HEK293 (cell line): ENCODE measurements around the gene IP6K3.

ENCODE experiments used
- AEBP2 ChIP-seq: fragments of 450-650 bp; formaldehyde crosslinking; IDR thresholded peaks from 2 replicates; pipeline ENCODE4 v1.5.1; 2016; ENCODE audit warnings: missing biosample characterization, missing genetic modification characterization, borderline replicate concordance
- GFI1B ChIP-seq: fragments of 450-650 bp; formaldehyde crosslinking; IDR thresholded peaks from 2 replicates; pipeline ENCODE4 v1.5.1; 2016; ENCODE audit warnings: missing biosample characterization, missing genetic modification characterization
- HOXD13 ChIP-seq: sonication (generic); formaldehyde crosslinking; IDR thresholded peaks from 2 replicates; pipeline ENCODE4 v1.8.0; 2022; ENCODE audit warnings: missing genetic modification reagents, borderline replicate concordance
- INSM2 ChIP-seq: fragments of 450-650 bp; formaldehyde crosslinking; IDR thresholded peaks from 2 replicates; pipeline ENCODE4 v1.5.1; 2016; ENCODE audit warnings: missing biosample characterization, missing genetic modification characterization
- OVOL3 ChIP-seq: fragments of 450-650 bp; formaldehyde crosslinking; IDR thresholded peaks from 2 replicates; pipeline ENCODE4 v1.5.1; 2016; ENCODE audit warnings: missing biosample characterization, missing genetic modification characterization
- SCRT2 ChIP-seq: fragments of 450-650 bp; formaldehyde crosslinking; IDR thresholded peaks from 2 replicates; pipeline ENCODE4 v1.5.1; 2016; ENCODE audit warnings: missing biosample characterization, missing genetic modification characterization
- ZFHX2 ChIP-seq: fragments of 450-650 bp; formaldehyde crosslinking; conservative IDR thresholded peaks from 2 replicates; pipeline ENCODE4 v1.5.1; 2016; ENCODE audit warnings: missing biosample characterization, missing genetic modification characterization
- ZNF112 ChIP-seq: fragments of 450-650 bp; formaldehyde crosslinking; IDR thresholded peaks from 2 replicates; pipeline ENCODE4 v1.5.0; 2017; ENCODE audit warnings: missing biosample characterization, missing genetic modification characterization
- ZNF18 ChIP-seq: fragments of 450-650 bp; formaldehyde crosslinking; IDR thresholded peaks from 2 replicates; pipeline ENCODE4 v1.5.1; 2016; ENCODE audit warnings: missing biosample characterization, missing genetic modification characterization
- ZNF292 ChIP-seq: fragments of 450-650 bp; formaldehyde crosslinking; IDR thresholded peaks from 2 replicates; pipeline ENCODE4 v1.5.1; 2016; ENCODE audit warnings: low read depth, missing biosample characterization, missing genetic modification characterization, borderline replicate concordance
- ZNF37A ChIP-seq: fragments of 450-650 bp; IDR thresholded peaks from 2 replicates; pipeline ENCODE4 v1.5.1; 2018; ENCODE audit warnings: missing biosample characterization, missing genetic modification characterization
- ZNF48 ChIP-seq: fragments of 450-650 bp; formaldehyde crosslinking; IDR thresholded peaks from 2 replicates; pipeline ENCODE4 v1.5.1; 2016; ENCODE audit warnings: missing biosample characterization, missing genetic modification characterization
- ZNF585B ChIP-seq: fragments of 450-650 bp; formaldehyde crosslinking; IDR thresholded peaks from 2 replicates; pipeline ENCODE4 v1.5.1; 2016; ENCODE audit warnings: missing biosample characterization, missing genetic modification characterization
- ZNF629 ChIP-seq: fragments of 450-650 bp; formaldehyde crosslinking; IDR thresholded peaks from 2 replicates; pipeline ENCODE4 v1.5.1; 2017; ENCODE audit warnings: missing biosample characterization, missing genetic modification characterization
- ZNF639 ChIP-seq: fragments of 450-650 bp; formaldehyde crosslinking; IDR thresholded peaks from 2 replicates; pipeline ENCODE4 v1.5.1; 2016; ENCODE audit warnings: missing biosample characterization, missing genetic modification characterization
- ZNF701 ChIP-seq: fragments of 450-650 bp; formaldehyde crosslinking; IDR thresholded peaks from 2 replicates; pipeline ENCODE4 v1.5.1; 2016; ENCODE audit warnings: missing biosample characterization, missing genetic modification characterization
- ZNF776 ChIP-seq: fragments of 450-650 bp; formaldehyde crosslinking; IDR thresholded peaks from 2 replicates; pipeline ENCODE4 v1.5.0; 2017; ENCODE audit warnings: missing biosample characterization, missing genetic modification characterization, borderline replicate concordance
- ZNF791 ChIP-seq: fragments of 450-650 bp; formaldehyde crosslinking; IDR thresholded peaks from 2 replicates; pipeline ENCODE4 v1.5.1; 2016; ENCODE audit warnings: missing biosample characterization, missing genetic modification characterization
- TF ChIP-seq, protein P1 (sequence below): fragments of 450-650 bp; formaldehyde crosslinking; IDR thresholded peaks from 2 replicates; pipeline ENCODE4 v1.5.1; 2016; ENCODE audit warnings: missing biosample characterization, missing genetic modification characterization
- TF ChIP-seq, protein P2 (sequence below): fragments of 450-650 bp; formaldehyde crosslinking; IDR thresholded peaks from 2 replicates; pipeline ENCODE4 v1.5.1; 2016; ENCODE audit warnings: missing biosample characterization, missing genetic modification characterization, borderline replicate concordance

Gene IP6K3

DNA sequence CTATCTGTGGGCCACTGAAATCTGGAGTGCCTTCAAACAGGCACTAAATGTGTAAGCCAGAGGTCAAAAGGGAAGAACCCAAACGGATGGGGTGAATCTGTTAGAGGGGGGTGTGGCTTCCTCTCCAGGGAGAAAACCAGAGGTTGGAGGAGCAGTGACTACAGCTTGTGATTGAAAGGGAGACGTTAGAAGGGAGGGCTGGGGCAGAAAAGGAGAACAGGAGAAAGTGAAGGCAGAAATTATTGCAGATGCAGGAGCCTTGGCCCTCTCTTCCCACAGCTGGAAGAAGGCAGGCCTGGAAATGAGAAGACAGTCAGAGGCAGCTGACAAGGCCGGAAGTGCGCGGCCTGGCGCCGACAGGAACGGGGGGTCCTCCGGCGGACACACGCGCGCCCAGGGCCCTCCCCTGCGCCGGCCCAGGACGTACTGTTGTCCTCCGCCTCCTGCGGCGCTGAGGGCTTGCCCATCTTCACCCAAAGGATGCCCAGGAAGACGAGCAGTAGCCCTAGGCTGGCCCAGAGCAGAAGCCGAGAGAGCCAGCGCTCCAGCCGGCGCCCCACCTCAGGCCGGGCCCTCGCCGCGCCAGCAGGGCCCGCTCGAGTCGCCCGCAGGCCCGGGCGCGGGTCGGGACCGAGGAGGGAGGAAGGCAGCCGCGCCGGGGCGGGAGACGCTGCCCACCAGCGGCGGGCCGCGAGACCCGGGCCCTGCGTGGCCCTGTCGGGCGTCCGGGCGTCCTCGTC lies 41.4 kb upstream of the IP6K3 start (continued):
- TF ChIP-seq ZNF639, result no peak
- TF ChIP-seq INSM2 (tag by site-specific recombination), result no peak
- TF ChIP-seq ZNF791, result no peak
- TF ChIP-seq, protein P1, sequence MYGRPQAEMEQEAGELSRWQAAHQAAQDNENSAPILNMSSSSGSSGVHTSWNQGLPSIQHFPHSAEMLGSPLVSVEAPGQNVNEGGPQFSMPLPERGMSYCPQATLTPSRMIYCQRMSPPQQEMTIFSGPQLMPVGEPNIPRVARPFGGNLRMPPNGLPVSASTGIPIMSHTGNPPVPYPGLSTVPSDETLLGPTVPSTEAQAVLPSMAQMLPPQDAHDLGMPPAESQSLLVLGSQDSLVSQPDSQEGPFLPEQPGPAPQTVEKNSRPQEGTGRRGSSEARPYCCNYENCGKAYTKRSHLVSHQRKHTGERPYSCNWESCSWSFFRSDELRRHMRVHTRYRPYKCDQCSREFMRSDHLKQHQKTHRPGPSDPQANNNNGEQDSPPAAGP (tag by site-specific recombination), result peak; percentile 47; the same call in 1 of the 2 replicates
- TF ChIP-seq OVOL3 (tag by site-specific recombination), result no peak
- TF ChIP-seq GFI1B, result no peak
- TF ChIP-seq ZNF37A, result no peak
- no peak for TF ChIP-seq ZNF776 (tag by site-specific recombination)
- TF ChIP-seq AEBP2 (tag by site-specific recombination), result no peak
- TF ChIP-seq ZNF112 (tag by site-specific recombination), result no peak
- TF ChIP-seq, protein P2, sequence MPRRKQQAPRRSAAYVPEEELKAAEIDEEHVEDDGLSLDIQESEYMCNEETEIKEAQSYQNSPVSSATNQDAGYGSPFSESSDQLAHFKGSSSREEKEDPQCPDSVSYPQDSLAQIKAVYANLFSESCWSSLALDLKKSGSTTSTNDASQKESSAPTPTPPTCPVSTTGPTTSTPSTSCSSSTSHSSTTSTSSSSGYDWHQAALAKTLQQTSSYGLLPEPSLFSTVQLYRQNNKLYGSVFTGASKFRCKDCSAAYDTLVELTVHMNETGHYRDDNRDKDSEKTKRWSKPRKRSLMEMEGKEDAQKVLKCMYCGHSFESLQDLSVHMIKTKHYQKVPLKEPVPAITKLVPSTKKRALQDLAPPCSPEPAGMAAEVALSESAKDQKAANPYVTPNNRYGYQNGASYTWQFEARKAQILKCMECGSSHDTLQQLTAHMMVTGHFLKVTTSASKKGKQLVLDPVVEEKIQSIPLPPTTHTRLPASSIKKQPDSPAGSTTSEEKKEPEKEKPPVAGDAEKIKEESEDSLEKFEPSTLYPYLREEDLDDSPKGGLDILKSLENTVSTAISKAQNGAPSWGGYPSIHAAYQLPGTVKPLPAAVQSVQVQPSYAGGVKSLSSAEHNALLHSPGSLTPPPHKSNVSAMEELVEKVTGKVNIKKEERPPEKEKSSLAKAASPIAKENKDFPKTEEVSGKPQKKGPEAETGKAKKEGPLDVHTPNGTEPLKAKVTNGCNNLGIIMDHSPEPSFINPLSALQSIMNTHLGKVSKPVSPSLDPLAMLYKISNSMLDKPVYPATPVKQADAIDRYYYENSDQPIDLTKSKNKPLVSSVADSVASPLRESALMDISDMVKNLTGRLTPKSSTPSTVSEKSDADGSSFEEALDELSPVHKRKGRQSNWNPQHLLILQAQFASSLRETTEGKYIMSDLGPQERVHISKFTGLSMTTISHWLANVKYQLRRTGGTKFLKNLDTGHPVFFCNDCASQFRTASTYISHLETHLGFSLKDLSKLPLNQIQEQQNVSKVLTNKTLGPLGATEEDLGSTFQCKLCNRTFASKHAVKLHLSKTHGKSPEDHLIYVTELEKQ (tag by site-specific recombination), result no peak
- no peak for TF ChIP-seq ZNF585B (tag by site-specific recombination)
- no peak; the same call in 1 of the 2 replicates for TF ChIP-seq ZNF629 (tag by site-specific recombination)
- no peak for TF ChIP-seq ZNF292 (tag by site-specific recombination)
- TF ChIP-seq ZNF18, result no peak
- no peak for TF ChIP-seq ZFHX2 (tag by site-specific recombination)
- no peak for TF ChIP-seq ZNF48
- no peak for TF ChIP-seq SCRT2
- no peak for TF ChIP-seq ZNF701 (tag by site-specific recombination)
- TF ChIP-seq HOXD13 (CRISPR knock-in tag), result no peak
